HEK293 (cell line): ENCODE results near the gene C11orf71.
A peak's percentile ranks its signal among the peaks of the same experiment; 100 is the strongest.

Experiments
- KLF7 ChIP-seq: fragments of 450-650 bp; formaldehyde crosslinking; IDR thresholded peaks from 2 replicates; pipeline ENCODE4 v1.5.1; 2016; ENCODE audit warnings: missing biosample characterization, missing genetic modification characterization, borderline replicate concordance
- PBX3 ChIP-seq: sonication (generic); formaldehyde crosslinking; IDR thresholded peaks from 2 replicates; pipeline ENCODE4 v1.8.1; 2022; ENCODE audit warnings: mild to moderate bottlenecking, moderate library complexity, missing genetic modification reagents
- SP2 ChIP-seq: fragments of 450-650 bp; formaldehyde crosslinking; IDR thresholded peaks from 2 replicates; pipeline ENCODE4 v1.5.1; 2016; ENCODE audit warnings: missing biosample characterization, missing genetic modification characterization
- ZBTB10 ChIP-seq: fragments of 450-650 bp; formaldehyde crosslinking; IDR thresholded peaks from 2 replicates; pipeline ENCODE4 v1.5.1; 2016; ENCODE audit warnings: missing biosample characterization, missing genetic modification characterization
- ZBTB11 ChIP-seq: fragments of 450-650 bp; formaldehyde crosslinking; conservative IDR thresholded peaks from 2 replicates; pipeline ENCODE4 v1.5.1; 2016; ENCODE audit warnings: low read depth, missing biosample characterization, missing genetic modification characterization
- ZBTB21 ChIP-seq: fragments of 450-650 bp; formaldehyde crosslinking; IDR thresholded peaks from 2 replicates; pipeline ENCODE4 v1.5.1; 2017; ENCODE audit warnings: missing biosample characterization, missing genetic modification characterization
- ZBTB26 ChIP-seq: fragments of 450-650 bp; formaldehyde crosslinking; optimal IDR thresholded peaks from 2 replicates; pipeline ENCODE3; 2016; ENCODE audit warnings: missing biosample characterization, mild to moderate bottlenecking, missing genetic modification characterization
- ZNF121 ChIP-seq: fragments of 450-650 bp; formaldehyde crosslinking; IDR thresholded peaks from 2 replicates; pipeline ENCODE4 v1.5.1; 2016; ENCODE audit warnings: missing biosample characterization, missing genetic modification characterization
- ZNF148 ChIP-seq: fragments of 450-650 bp; formaldehyde crosslinking; IDR thresholded peaks from 2 replicates; pipeline ENCODE4 v1.5.0; 2017; ENCODE audit warnings: missing biosample characterization, missing genetic modification characterization, borderline replicate concordance
- ZNF169 ChIP-seq: fragments of 450-650 bp; formaldehyde crosslinking; IDR thresholded peaks from 2 replicates; pipeline ENCODE4 v1.5.1; 2016; ENCODE audit warnings: missing biosample characterization, missing genetic modification characterization
- ZNF19 ChIP-seq: fragments of 450-650 bp; formaldehyde crosslinking; IDR thresholded peaks from 2 replicates; pipeline ENCODE4; 2016; ENCODE audit warnings: missing biosample characterization, missing genetic modification characterization, low read depth
- ZNF202 ChIP-seq: fragments of 450-650 bp; formaldehyde crosslinking; IDR thresholded peaks from 2 replicates; pipeline ENCODE4 v1.5.1; 2016; ENCODE audit warnings: missing biosample characterization, missing genetic modification characterization, borderline replicate concordance
- ZNF223 ChIP-seq: fragments of 450-650 bp; formaldehyde crosslinking; IDR thresholded peaks from 2 replicates; pipeline ENCODE4 v1.5.1; 2016; ENCODE audit warnings: missing biosample characterization, missing genetic modification characterization
- ZNF24 ChIP-seq: fragments of 450-650 bp; formaldehyde crosslinking; IDR thresholded peaks from 2 replicates; pipeline ENCODE4 v1.5.1; 2016; ENCODE audit warnings: missing biosample characterization, missing genetic modification characterization
- ZNF274 ChIP-seq, 2 experiments: fragments of 200-500 bp in 1 of 2; fragments of 450-650 bp in 1 of 2; sonication (Bioruptor generic) in 1 of 2; formaldehyde crosslinking in 1 of 2; IDR thresholded peaks; 2 replicates each; pipeline versions ENCODE4 v1.5.1 to v1.6.1; 2014 to 2016; ENCODE audit warnings: borderline replicate concordance in 1 of 2, inconsistent platforms in 1 of 2, low read length in 1 of 2, missing biosample characterization in 1 of 2, missing genetic modification characterization in 1 of 2
- ZNF280D ChIP-seq: fragments of 450-650 bp; formaldehyde crosslinking; IDR thresholded peaks from 2 replicates; pipeline ENCODE4 v1.5.1; 2016; ENCODE audit warnings: missing biosample characterization, missing genetic modification characterization
- ZNF335 ChIP-seq: fragments of 450-650 bp; formaldehyde crosslinking; conservative IDR thresholded peaks from 2 replicates; pipeline ENCODE4 v1.5.1; 2016; ENCODE audit warnings: missing biosample characterization, missing genetic modification characterization
- ZNF354C ChIP-seq: fragments of 450-650 bp; formaldehyde crosslinking; IDR thresholded peaks from 2 replicates; pipeline ENCODE4 v1.5.1; 2016; ENCODE audit warnings: missing biosample characterization, missing genetic modification characterization, low read depth, borderline replicate concordance
- ZNF391 ChIP-seq: fragments of 450-650 bp; formaldehyde crosslinking; IDR thresholded peaks from 2 replicates; pipeline ENCODE4 v1.5.1; 2016; ENCODE audit warnings: low read depth, missing biosample characterization, missing genetic modification characterization, borderline replicate concordance
- ZNF529 ChIP-seq: fragments of 450-650 bp; formaldehyde crosslinking; IDR thresholded peaks from 2 replicates; pipeline ENCODE4 v1.5.1; 2017; ENCODE audit warnings: missing genetic modification characterization, missing biosample characterization; ENCODE audit not compliant: insufficient replicate concordance
- ZNF555 ChIP-seq: fragments of 450-650 bp; formaldehyde crosslinking; conservative IDR thresholded peaks from 2 replicates; pipeline ENCODE4 v1.5.1; 2017; ENCODE audit warnings: missing biosample characterization, mild to moderate bottlenecking, missing genetic modification characterization, inconsistent platforms
- ZNF654 ChIP-seq: fragments of 450-650 bp; formaldehyde crosslinking; IDR thresholded peaks from 2 replicates; pipeline ENCODE4 v1.5.1; 2016; ENCODE audit warnings: low read depth, missing biosample characterization, missing genetic modification characterization
- ZNF677 ChIP-seq: fragments of 450-650 bp; IDR thresholded peaks from 2 replicates; pipeline ENCODE4 v1.5.0; 2018; ENCODE audit warnings: missing biosample characterization, mild to moderate bottlenecking, missing genetic modification characterization, moderate library complexity
- ZNF747 ChIP-seq: fragments of 450-650 bp; formaldehyde crosslinking; IDR thresholded peaks from 2 replicates; pipeline ENCODE4 v1.5.1; 2016; ENCODE audit warnings: missing biosample characterization, missing genetic modification characterization

The C11orf71 gene

GRCh38 chr11:114400216-114400914 is at the start of gene C11orf71, which contains the start of gene RBM7 (continued):
- TF ChIP-seq ZBTB26 (tag by site-specific recombination) = peak; percentile 76
- TF ChIP-seq ZNF223 (tag by site-specific recombination) = no peak
- TF ChIP-seq ZNF24 (tag by site-specific recombination) = peak; percentile 49; the same call in 1 of the 2 replicates
- no peak for TF ChIP-seq ZNF169 (tag by site-specific recombination)
- no peak for TF ChIP-seq ZNF677 (tag by site-specific recombination)
- peak; percentile 91 for TF ChIP-seq ZBTB11 (tag by site-specific recombination)
- TF ChIP-seq ZNF654 (tag by site-specific recombination) = no peak
- TF ChIP-seq ZNF202 (tag by site-specific recombination) = no peak
- TF ChIP-seq PBX3 (CRISPR knock-in tag) = no peak; the same call in 1 of the 2 replicates
- no peak for TF ChIP-seq ZNF19 (tag by site-specific recombination)
- peak; percentile 41; the same call in 1 of the 2 replicates for TF ChIP-seq ZBTB21 (tag by site-specific recombination)
- TF ChIP-seq ZNF280D (tag by site-specific recombination) = no peak
- no peak for TF ChIP-seq ZNF747 (tag by site-specific recombination)
- peak; percentile 37 for TF ChIP-seq SP2 (tag by site-specific recombination)
- TF ChIP-seq ZNF529 (tag by site-specific recombination) = no peak
- peak; percentile 92 for TF ChIP-seq ZNF335 (tag by site-specific recombination)
- no peak for TF ChIP-seq KLF7 (tag by site-specific recombination)
- no peak for TF ChIP-seq ZNF354C
- TF ChIP-seq ZNF121 (tag by site-specific recombination) = no peak
- no peak for TF ChIP-seq ZNF274 (IDR thresholded peaks at IDR 0.05; ENCODE audit: low read length)
- TF ChIP-seq ZNF274 (tag by site-specific recombination; IDR thresholded peaks at IDR 0.05; ENCODE audit: borderline replicate concordance) = no peak
- TF ChIP-seq ZNF555 = no peak
- TF ChIP-seq ZNF148 (tag by site-specific recombination) = no peak
- TF ChIP-seq ZBTB10 (tag by site-specific recombination) = peak; percentile 69; the same call in 1 of the 2 replicates
- TF ChIP-seq ZNF391 (tag by site-specific recombination) = 0 out of 2 replicates have a peak, but pooled peaks have one; percentile 45
